Lower leg skin (tissue), 3 donors: Measurements from ENCODE around the gene THSD4.

ENCODE experiments used
- POLR2A ChIP-seq, 2 donors: fragments of 450-650 bp; IDR thresholded peaks; one replicate each; pipeline ENCODE4 v1.6.1; 2016 to 2017; ENCODE audit warnings: antibody characterized with exemption in 2 of 2, mild to moderate bottlenecking in 1 of 2, moderate library complexity in 1 of 2
- TF ChIP-seq, protein P1 (sequence below), 3 donors: fragments of 450-650 bp; IDR thresholded peaks; one replicate each; pipeline ENCODE4 v1.5.1; 2016; ENCODE audit warnings: antibody characterized with exemption in 3 of 3, mild to moderate bottlenecking in 3 of 3, moderate library complexity in 2 of 3

DNA sequence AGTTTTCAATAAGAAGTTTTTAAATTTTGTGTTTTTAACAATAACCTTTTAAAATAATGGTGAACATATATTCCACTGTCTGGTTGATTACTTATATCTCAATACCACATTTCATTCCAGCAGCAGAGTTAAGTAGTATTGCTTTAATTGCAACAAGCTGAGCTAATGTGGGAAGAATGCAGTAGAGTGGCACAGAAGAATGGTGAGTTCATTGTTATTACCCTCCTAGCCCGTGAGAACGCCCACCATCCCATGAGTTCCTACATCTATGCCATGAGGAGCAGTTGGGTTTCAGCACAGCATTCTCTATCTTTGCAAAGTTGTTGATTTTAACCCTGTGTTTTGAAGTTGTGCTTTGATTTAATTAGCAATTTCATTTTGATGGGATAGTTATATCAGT is 677.2 kb downstream of the THSD4 start:
- TF ChIP-seq, protein P1, sequence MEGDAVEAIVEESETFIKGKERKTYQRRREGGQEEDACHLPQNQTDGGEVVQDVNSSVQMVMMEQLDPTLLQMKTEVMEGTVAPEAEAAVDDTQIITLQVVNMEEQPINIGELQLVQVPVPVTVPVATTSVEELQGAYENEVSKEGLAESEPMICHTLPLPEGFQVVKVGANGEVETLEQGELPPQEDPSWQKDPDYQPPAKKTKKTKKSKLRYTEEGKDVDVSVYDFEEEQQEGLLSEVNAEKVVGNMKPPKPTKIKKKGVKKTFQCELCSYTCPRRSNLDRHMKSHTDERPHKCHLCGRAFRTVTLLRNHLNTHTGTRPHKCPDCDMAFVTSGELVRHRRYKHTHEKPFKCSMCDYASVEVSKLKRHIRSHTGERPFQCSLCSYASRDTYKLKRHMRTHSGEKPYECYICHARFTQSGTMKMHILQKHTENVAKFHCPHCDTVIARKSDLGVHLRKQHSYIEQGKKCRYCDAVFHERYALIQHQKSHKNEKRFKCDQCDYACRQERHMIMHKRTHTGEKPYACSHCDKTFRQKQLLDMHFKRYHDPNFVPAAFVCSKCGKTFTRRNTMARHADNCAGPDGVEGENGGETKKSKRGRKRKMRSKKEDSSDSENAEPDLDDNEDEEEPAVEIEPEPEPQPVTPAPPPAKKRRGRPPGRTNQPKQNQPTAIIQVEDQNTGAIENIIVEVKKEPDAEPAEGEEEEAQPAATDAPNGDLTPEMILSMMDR (IDR thresholded peaks at IDR 0.05) = no peak
- no peak for TF ChIP-seq POLR2A (IDR thresholded peaks at IDR 0.05)
